22Rv1 (cell line): ENCODE results near the gene ACSBG1.
A peak's percentile ranks its signal among the peaks of the same experiment; 100 is the strongest.

Source experiments
- H3K27ac ChIP-seq: fragments of 450-650 bp; 2 replicates; pipeline ENCODE4 v1.5.1; 2017
- CTCF ChIP-seq: fragments of 450-650 bp; IDR thresholded peaks from 2 replicates; pipeline ENCODE4 v1.5.1; 2017; ENCODE audit warnings: mild to moderate bottlenecking
- ZFX ChIP-seq: fragments of 450-650 bp; IDR thresholded peaks from 2 replicates; pipeline ENCODE4 v1.6.1; 2017; ENCODE audit warnings: antibody characterized with exemption, borderline replicate concordance

Gene ACSBG1

GRCh38 chr15:78146425-78147154, 87.8 kb downstream of the ACSBG1 start:
- H3K27ac ChIP-seq: no peak overlapping the region
- no peak for TF ChIP-seq ZFX
- TF ChIP-seq CTCF: no peak

- no peak for TF ChIP-seq ZFX
- no peak for TF ChIP-seq CTCF
- H3K27ac ChIP-seq: no peak overlapping the region
These were observed 92.0 kb downstream of the ACSBG1 start for GRCh38 chr15:78142332-78142731.

- no peak for TF ChIP-seq CTCF
- TF ChIP-seq ZFX: no peak
- H3K27ac ChIP-seq: no peak overlapping the region
These were observed 94.1 kb downstream of the ACSBG1 start for GRCh38 chr15:78140292-78140691.

GRCh38 chr15:78139578-78139977, 94.8 kb downstream of the ACSBG1 start:
- no peak for TF ChIP-seq ZFX
- TF ChIP-seq CTCF: no peak
- no peak overlapping the region for H3K27ac ChIP-seq

- TF ChIP-seq CTCF (no peak), ZFX (no peak)
- no peak overlapping the region for H3K27ac ChIP-seq
These were observed 100.6 kb downstream of the ACSBG1 start for GRCh38 chr15:78133801-78134200.

GRCh38 chr15:78131295-78132061, 102.9 kb downstream of the ACSBG1 start, which contains the start of gene CIB2:
TSS of gene CIB2 (minus strand) at chr15:78131445. CDS start at chr15:78131215, 230 bp downstream.
- TF ChIP-seq CTCF (peak; percentile 93), ZFX (no peak)
- H3K27ac ChIP-seq: peak within 1 kb of the TSS; percentile 53
